ENCODE results near the gene SORL1. TPM values are rescaled to one million over a fixed set of nuclear protein-coding genes. Genes with fewer than 3 reads are reported as not detected.

SORL1 gene
- total RNA-seq, 1 donor from 2014 or later = 46.0 TPM

GRCh38 chr11:121449123-121449522 lies 3.0 kb upstream of the SORL1 start:
- H2AFZ ChIP-seq (replicated peaks) = no peak overlapping the region
- H3K4me3 Mint-ChIP-seq = no peak overlapping the region
- no peak overlapping the region for H3K4me2 ChIP-seq
- H3K4me1 Mint-ChIP-seq = peaks cover 34% of the 10 kb centered on the region
- peaks cover 13% of the 10 kb centered on the region for H3F3A ChIP-seq (ENCODE audit: low read depth)
- no peaks in the 10 kb centered on the region for H4K20me1 ChIP-seq (ENCODE audit: low read depth)
- H3K9me3 Mint-ChIP-seq = peaks cover 2% of the 10 kb centered on the region
- no peak overlapping the region for H3K27ac Mint-ChIP-seq
- no peak overlapping the region for H3K9ac ChIP-seq
- H3K4me1 ChIP-seq = peaks cover 36% of the 10 kb centered on the region
- H3K79me2 ChIP-seq (ENCODE audit: low read depth) = peaks cover 19% of the 10 kb centered on the region
- H3K36me3 ChIP-seq = no peaks in the 10 kb centered on the region
- H3K27me3 ChIP-seq = peaks cover 8% of the 10 kb centered on the region
- H3K27me3 Mint-ChIP-seq (ENCODE audit: insufficient read depth, low read depth) = peaks cover 25% of the 10 kb centered on the region
- no peaks in the 10 kb centered on the region for H3K9me3 ChIP-seq (ENCODE audit: low read depth)
- H3K4me3 ChIP-seq = no peak overlapping the region
- no peak for DNase-seq (ENCODE audit: low spot score)
- no peaks in the 10 kb centered on the region for H3K36me3 Mint-ChIP-seq
- TF ChIP-seq EZH2phosphoT487 (IDR thresholded peaks at IDR 0.05) = no peak
- TF ChIP-seq EZH2 (IDR thresholded peaks at IDR 0.05) = no peak
- TF ChIP-seq CTCF (IDR thresholded peaks at IDR 0.05) = no peak
- no peak overlapping the region for H3K27ac ChIP-seq

GRCh38 chr11:121449626-121450025 lies 2.5 kb upstream of the SORL1 start:
- Mint-ChIP-seq H3K4me3 (no peak overlapping the region), H3K27me3 (ENCODE audit: insufficient read depth, low read depth) (peaks cover 29% of the 10 kb centered on the region), H3K4me1 (peaks cover 38% of the 10 kb centered on the region), H3K27ac (no peak overlapping the region), H3K36me3 (no peaks in the 10 kb centered on the region), H3K9me3 (peaks cover 2% of the 10 kb centered on the region)
- Histone ChIP-seq H3K9me3 (ENCODE audit: low read depth) (no peaks in the 10 kb centered on the region), H3K27me3 (peaks cover 8% of the 10 kb centered on the region), H3K9ac (no peak overlapping the region), H2AFZ (replicated peaks) (no peak overlapping the region), H3K79me2 (ENCODE audit: low read depth) (peaks cover 24% of the 10 kb centered on the region), H3K27ac (no peak overlapping the region), H3K36me3 (no peaks in the 10 kb centered on the region), H3K4me2 (no peak overlapping the region), H3F3A (ENCODE audit: low read depth) (peaks cover 13% of the 10 kb centered on the region), H3K4me3 (no peak overlapping the region), H4K20me1 (ENCODE audit: low read depth) (no peaks in the 10 kb centered on the region), H3K4me1 (peaks cover 37% of the 10 kb centered on the region)
- DNase-seq (ENCODE audit: low spot score) = no peak
- no peak for TF ChIP-seq CTCF (IDR thresholded peaks at IDR 0.05)

- H3K36me3 ChIP-seq = no peaks in the 10 kb centered on the region
- H3K4me2 ChIP-seq = no peak overlapping the region
- peaks cover 32% of the 10 kb centered on the region for H3K79me2 ChIP-seq (ENCODE audit: low read depth)
- peaks cover 5% of the 10 kb centered on the region for H4K20me1 ChIP-seq (ENCODE audit: low read depth)
- no peaks in the 10 kb centered on the region for H3K36me3 Mint-ChIP-seq
- peaks cover 12% of the 10 kb centered on the region for H3F3A ChIP-seq (ENCODE audit: low read depth)
- peaks cover 37% of the 10 kb centered on the region for H3K4me1 Mint-ChIP-seq
- no peaks in the 10 kb centered on the region for H3K9me3 ChIP-seq (ENCODE audit: low read depth)
- peak overlapping the region; percentile 84 for H3K4me3 Mint-ChIP-seq
- TF ChIP-seq CTCF (IDR thresholded peaks at IDR 0.05) (no peak), EZH2phosphoT487 (IDR thresholded peaks at IDR 0.05) (no peak), EZH2 (IDR thresholded peaks at IDR 0.05) (no peak)
- DNase-seq (ENCODE audit: low spot score) = no peak
- peaks cover 8% of the 10 kb centered on the region for H3K27me3 ChIP-seq
- H3K9ac ChIP-seq = no peak overlapping the region
- peak overlapping the region; percentile 23 for H3K27ac Mint-ChIP-seq
- H3K27ac ChIP-seq = no peak overlapping the region
- peaks cover 39% of the 10 kb centered on the region for H3K4me1 ChIP-seq
- peaks cover 29% of the 10 kb centered on the region for H3K27me3 Mint-ChIP-seq (ENCODE audit: insufficient read depth, low read depth)
- H2AFZ ChIP-seq (replicated peaks) = no peak overlapping the region
- peaks cover 2% of the 10 kb centered on the region for H3K9me3 Mint-ChIP-seq
- H3K4me3 ChIP-seq = no peak overlapping the region
These were observed 1.7 kb upstream of the SORL1 start for GRCh38 chr11:121450401-121450800.
